Activated T-cell treated with anti-CD3 and anti-CD28 coated beads, Interleukin-2, amount 50 U/mL, for 72 hours (primary cell): ENCODE results near the gene FLII. TPM values are rescaled to one million over a fixed set of nuclear protein-coding genes. Genes with fewer than 3 reads are reported as not detected.

Experiments used
- ATAC-seq, 2 donors: fragments of 150-1000 bp; cut with Tn5 transposase; replicated peaks in 1 of 2; 2 replicates each; pipeline ENCODE4 v1.10.0; 2021; ENCODE audit warnings: moderate library complexity in 2 of 2, mild to moderate bottlenecking in 1 of 2
- DNase-seq, 2 donors: peaks; one replicate each; pipeline ENCODE4 v3.0.0; 2021 to 2022; ENCODE audit warnings: mixed read lengths in 1 of 2
- H3K27ac Mint-ChIP-seq: one replicate; pipeline ENCODE4 v1.8.0; 2022; ENCODE audit warnings: mild to moderate bottlenecking, moderate library complexity, mixed read lengths
- H3K27me3 Mint-ChIP-seq: one replicate; pipeline ENCODE4 v1.8.0; 2022; ENCODE audit warnings: low read depth, mixed read lengths
- H3K36me3 Mint-ChIP-seq, 2 donors: one replicate each; pipeline ENCODE4 v1.8.0; 2022; ENCODE audit warnings: mixed read lengths in 2 of 2, mild to moderate bottlenecking in 1 of 2; ENCODE audit not compliant: insufficient read depth in 2 of 2
- H3K4me1 Mint-ChIP-seq: one replicate; pipeline ENCODE4 v1.8.0; 2022; ENCODE audit warnings: low read depth, mixed read lengths
- H3K4me3 Mint-ChIP-seq, 2 donors: one replicate each; pipeline ENCODE4 v1.8.0; 2022; ENCODE audit warnings: mild to moderate bottlenecking in 2 of 2, mixed read lengths in 2 of 2, moderate library complexity in 2 of 2
- H3K9me3 Mint-ChIP-seq, 2 donors: one replicate each; pipeline ENCODE4 v1.8.0; 2022; ENCODE audit warnings: mixed read lengths in 2 of 2
- total RNA-seq, 2 donors: library from RNA; stranded (reverse); gene quantifications; one replicate each; pipeline ENCODE4 v1.2.3, GENCODE V29; 2022

Gene FLII
- total RNA-seq, 2 donors from 2014 or later = 318 to 373 TPM

- ATAC-seq = no peak
- H3K27ac Mint-ChIP-seq = peak overlapping the region; percentile 28
- DNase-seq = no peak
- H3K4me1 Mint-ChIP-seq = peaks cover 28% of the 10 kb centered on the region
- peaks cover 0 to 10% of the 10 kb centered on the region in 2 donors for H3K36me3 Mint-ChIP-seq
- no peaks in the 10 kb centered on the region for H3K9me3 Mint-ChIP-seq
- H3K4me3 Mint-ChIP-seq = no peak overlapping the region
- no peaks in the 10 kb centered on the region for H3K27me3 Mint-ChIP-seq
Measured at GRCh38 chr17:18256351-18256750, 2.2 kb downstream of the FLII start.

- Mint-ChIP-seq H3K9me3 (no peaks in the 10 kb centered on the region), H3K4me3 (no peak overlapping the region), H3K27me3 (no peaks in the 10 kb centered on the region), H3K36me3 (peaks cover 0 to 10% of the 10 kb centered on the region in 2 donors), H3K4me1 (peaks cover 25% of the 10 kb centered on the region), H3K27ac (no peak overlapping the region)
- ATAC-seq (no peak), DNase-seq (no peak)
Measured at GRCh38 chr17:18254888-18255649, 3.5 kb downstream of the FLII start.

GRCh38 chr17:18253947-18254821 is 4.4 kb downstream of the FLII start:
- no peak overlapping the region for H3K4me3 Mint-ChIP-seq
- peaks cover 18% of the 10 kb centered on the region for H3K4me1 Mint-ChIP-seq
- DNase-seq (no peak), ATAC-seq (no peak)
- no peaks in the 10 kb centered on the region for H3K27me3 Mint-ChIP-seq
- H3K36me3 Mint-ChIP-seq = peaks cover 2 to 10% of the 10 kb centered on the region in 2 donors
- H3K9me3 Mint-ChIP-seq = no peaks in the 10 kb centered on the region
- H3K27ac Mint-ChIP-seq = no peak overlapping the region

- no peak overlapping the region for H3K27ac Mint-ChIP-seq
- H3K27me3 Mint-ChIP-seq = no peaks in the 10 kb centered on the region
- no peak for DNase-seq
- peaks cover 18% of the 10 kb centered on the region for H3K4me1 Mint-ChIP-seq
- H3K36me3 Mint-ChIP-seq = peaks cover 2 to 10% of the 10 kb centered on the region in 2 donors
- H3K9me3 Mint-ChIP-seq = no peaks in the 10 kb centered on the region
- H3K4me3 Mint-ChIP-seq = no peak overlapping the region
- ATAC-seq = no peak
Measured at GRCh38 chr17:18253187-18253884, 5.2 kb downstream of the FLII start.

- H3K4me3 Mint-ChIP-seq = no peak overlapping the region
- peaks cover 9% of the 10 kb centered on the region for H3K4me1 Mint-ChIP-seq
- ATAC-seq = no peak
- no peaks in the 10 kb centered on the region for H3K9me3 Mint-ChIP-seq
- no peak overlapping the region for H3K27ac Mint-ChIP-seq
- H3K36me3 Mint-ChIP-seq = peaks cover 3 to 10% of the 10 kb centered on the region in 2 donors
- H3K27me3 Mint-ChIP-seq = no peaks in the 10 kb centered on the region
- no peak for DNase-seq
Measured at GRCh38 chr17:18252160-18252559, 6.4 kb downstream of the FLII start.

DNA sequence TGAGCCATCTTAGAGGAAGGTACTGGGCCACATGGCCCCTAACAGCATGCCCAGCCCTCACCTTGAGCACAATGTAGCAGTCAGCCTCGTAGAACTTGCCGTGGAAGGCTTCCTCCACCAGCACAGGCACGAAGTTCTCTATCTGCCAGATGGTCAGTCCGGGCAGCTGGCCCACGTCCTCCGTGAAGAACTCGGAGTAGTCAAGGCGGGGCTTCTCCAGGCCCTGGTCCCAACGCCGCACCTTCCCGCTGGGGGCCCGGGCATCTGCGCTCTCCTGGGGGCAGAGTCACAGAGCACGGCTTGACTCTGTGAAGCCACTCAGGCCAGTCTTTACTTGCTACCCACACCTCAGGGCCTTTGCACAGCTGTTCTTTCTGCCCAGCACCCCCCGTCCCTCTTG is 7.3 kb downstream of the FLII start:
- Mint-ChIP-seq H3K27ac (no peak overlapping the region), H3K36me3 (peaks cover 4 to 10% of the 10 kb centered on the region in 2 donors), H3K9me3 (no peaks in the 10 kb centered on the region), H3K4me3 (no peak overlapping the region), H3K4me1 (no peaks in the 10 kb centered on the region), H3K27me3 (no peaks in the 10 kb centered on the region)
- DNase-seq = no peak
- no peak for ATAC-seq

DNA sequence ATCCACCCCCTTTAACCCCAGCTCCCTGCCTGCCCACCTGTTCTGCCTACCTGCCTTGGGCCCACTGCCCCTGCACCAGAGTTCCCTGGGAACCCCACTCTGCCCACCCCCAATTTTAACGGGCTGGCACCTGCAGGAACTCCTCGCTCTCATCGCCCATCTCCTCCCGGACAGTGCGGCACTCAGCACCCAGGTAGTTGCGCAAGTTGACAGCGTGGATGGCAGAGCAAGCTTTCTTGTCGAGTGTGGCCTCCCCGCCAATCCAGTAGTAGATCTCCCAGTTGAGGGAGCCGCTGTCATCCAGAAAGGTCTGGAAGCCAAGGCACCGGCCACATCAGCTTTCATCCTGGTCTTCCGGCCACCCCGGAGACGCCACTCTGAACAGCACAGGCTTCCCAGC is 7.8 kb downstream of the FLII start:
- Mint-ChIP-seq H3K4me1 (no peaks in the 10 kb centered on the region), H3K27me3 (no peaks in the 10 kb centered on the region), H3K9me3 (no peaks in the 10 kb centered on the region), H3K36me3 (peaks cover 4 to 10% of the 10 kb centered on the region in 2 donors), H3K4me3 (no peak overlapping the region), H3K27ac (no peak overlapping the region)
- DNase-seq (no peak), ATAC-seq (no peak)

GRCh38 chr17:18250259-18250658 is 8.3 kb downstream of the FLII start:
- no peak overlapping the region for H3K4me3 Mint-ChIP-seq
- H3K36me3 Mint-ChIP-seq = peaks cover 4 to 10% of the 10 kb centered on the region in 2 donors
- no peaks in the 10 kb centered on the region for H3K4me1 Mint-ChIP-seq
- ATAC-seq = no peak
- no peak for DNase-seq
- no peaks in the 10 kb centered on the region for H3K9me3 Mint-ChIP-seq
- H3K27me3 Mint-ChIP-seq = no peaks in the 10 kb centered on the region
- no peak overlapping the region for H3K27ac Mint-ChIP-seq

DNA sequence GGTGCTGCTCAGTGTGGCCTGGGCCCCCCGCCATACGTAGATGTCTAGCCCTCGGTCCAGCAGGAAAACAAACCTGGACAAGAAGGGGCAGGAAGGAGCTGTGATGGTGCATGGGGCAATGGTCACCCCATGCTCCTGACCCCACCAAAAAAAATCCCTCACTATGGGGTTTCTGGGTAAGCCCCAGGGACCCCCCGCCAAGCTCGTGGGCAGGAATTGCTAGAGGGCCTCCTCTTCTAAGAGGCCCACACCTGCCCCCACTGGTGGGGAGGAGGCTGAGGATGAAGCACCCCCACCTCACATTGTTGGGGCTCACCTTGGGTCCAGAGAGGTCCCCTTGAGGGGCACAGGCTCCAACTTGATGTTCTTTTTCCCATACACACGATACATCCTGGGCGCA is 9.7 kb downstream of the FLII start:
- no peaks in the 10 kb centered on the region for H3K27me3 Mint-ChIP-seq
- H3K4me1 Mint-ChIP-seq = no peaks in the 10 kb centered on the region
- no peak for ATAC-seq
- no peak for DNase-seq
- peaks cover 4 to 9% of the 10 kb centered on the region in 2 donors for H3K36me3 Mint-ChIP-seq
- no peak overlapping the region for H3K4me3 Mint-ChIP-seq
- no peaks in the 10 kb centered on the region for H3K9me3 Mint-ChIP-seq
- H3K27ac Mint-ChIP-seq = no peak overlapping the region

DNA sequence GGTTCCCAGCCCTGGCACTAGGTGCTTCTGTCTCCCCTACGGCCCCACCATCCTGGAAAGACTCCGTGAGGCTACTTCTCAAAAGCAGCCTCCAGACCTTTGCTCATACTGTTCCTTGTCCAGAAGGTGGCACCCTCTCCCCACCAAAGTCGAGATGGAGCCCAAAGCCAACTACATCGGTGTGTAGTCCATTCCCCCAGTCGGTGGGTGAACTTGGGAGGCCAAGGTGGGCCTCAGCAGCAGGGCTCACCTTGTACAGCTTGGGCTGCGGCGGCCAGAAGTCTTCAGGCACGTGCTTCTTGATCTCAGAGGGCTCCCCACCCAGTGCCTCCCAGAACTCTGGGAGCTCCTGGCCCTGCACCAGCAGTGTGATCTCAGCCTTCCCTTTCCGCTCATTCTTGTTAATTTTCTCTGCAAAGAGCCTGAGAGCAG is 10.2 kb downstream of the FLII start:
- Mint-ChIP-seq H3K9me3 (no peaks in the 10 kb centered on the region), H3K27me3 (no peaks in the 10 kb centered on the region), H3K36me3 (peaks cover 4 to 7% of the 10 kb centered on the region in 2 donors), H3K4me3 (no peak overlapping the region), H3K27ac (peak overlapping the region; percentile 64), H3K4me1 (no peaks in the 10 kb centered on the region)
- DNase-seq (peak; percentile 68 to 71), ATAC-seq (peak; percentile 68 to 74)

DNA sequence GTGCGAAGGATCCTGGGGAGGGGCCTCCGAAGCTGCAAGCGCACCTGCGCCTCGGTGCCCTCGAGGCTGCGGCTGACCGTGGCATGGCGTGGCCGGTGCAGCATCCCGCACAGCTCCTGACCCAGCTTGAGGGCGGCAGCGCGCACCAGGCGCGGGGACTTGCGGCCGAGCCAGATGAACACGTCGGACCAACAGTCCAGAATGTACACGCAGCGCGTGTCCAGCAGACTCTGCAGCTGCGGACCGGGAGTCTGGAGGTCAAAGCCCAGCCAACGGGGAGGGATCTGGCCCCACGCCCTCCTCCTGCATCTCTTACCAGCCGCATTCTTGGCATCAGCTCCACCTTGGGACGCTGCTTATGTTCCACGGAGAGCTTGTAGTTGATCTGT is 10.9 kb downstream of the FLII start:
- no peak overlapping the region for H3K27ac Mint-ChIP-seq
- ATAC-seq (no peak), DNase-seq (no peak)
- no peaks in the 10 kb centered on the region for H3K27me3 Mint-ChIP-seq
- H3K36me3 Mint-ChIP-seq = peaks cover 4% of the 10 kb centered on the region in 2 donors
- H3K4me3 Mint-ChIP-seq = no peak overlapping the region
- H3K9me3 Mint-ChIP-seq = no peaks in the 10 kb centered on the region
- H3K4me1 Mint-ChIP-seq = no peaks in the 10 kb centered on the region

DNA sequence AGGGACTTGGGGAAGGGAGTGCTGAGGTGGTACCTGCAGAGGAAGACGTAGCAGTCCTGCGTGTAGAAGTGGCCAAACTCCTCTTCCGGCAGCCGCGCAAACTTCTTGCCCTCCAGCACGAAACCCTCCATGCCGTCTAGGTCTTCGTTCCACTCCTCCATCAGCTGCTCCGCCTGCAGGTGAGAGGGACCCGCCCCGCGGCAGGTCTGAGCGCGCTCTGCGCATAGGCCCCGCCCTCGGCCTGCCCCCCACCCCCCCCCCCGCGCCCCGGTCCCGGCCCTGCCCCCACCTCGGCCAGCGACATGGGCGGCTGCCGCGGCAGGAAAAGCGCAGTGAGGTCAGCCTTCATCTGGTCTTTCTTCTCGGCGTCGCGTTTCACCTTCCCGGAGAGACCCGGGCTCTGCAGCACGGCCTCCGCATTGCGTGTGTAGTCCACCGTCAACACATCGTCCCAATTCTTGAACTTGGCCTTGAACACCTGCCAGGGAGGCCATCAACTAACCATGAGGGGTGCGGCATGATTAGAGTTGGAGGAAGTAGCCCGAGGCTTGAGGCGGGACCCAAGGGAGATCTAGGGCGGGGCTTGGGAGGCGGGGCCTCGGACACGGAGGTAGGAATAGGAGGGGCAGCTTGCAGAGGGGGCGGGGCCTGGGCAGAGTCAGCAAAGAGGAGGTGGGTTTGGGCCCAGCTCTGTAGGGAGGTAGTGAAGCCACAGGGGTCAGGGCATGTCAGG is 11.5 kb downstream of the FLII start:
- Mint-ChIP-seq H3K4me3 (no peak overlapping the region), H3K27ac (no peak overlapping the region), H3K9me3 (no peaks in the 10 kb centered on the region), H3K36me3 (peaks cover 3 to 4% of the 10 kb centered on the region in 2 donors), H3K4me1 (no peaks in the 10 kb centered on the region), H3K27me3 (no peaks in the 10 kb centered on the region)
- DNase-seq (peak; percentile 31 to 44), ATAC-seq (no peak)
